T-helper 2 cell (primary cell): ENCODE data around the gene KISS1.
A peak's percentile ranks its signal among the peaks of the same experiment; 100 is the strongest.
"Not testable (repeated sequence)": the region's sequence is repeated elsewhere in the genome, so short reads cannot be mapped to it uniquely, and the experiment has no call there.

Source experiments
- DNase-seq, 5 experiments: peaks; one replicate each; pipeline versions ENCODE4 v3.0.0 to v3.0.0-alpha.2; 2012 to 2022
- total RNA-seq, 2 donors: gene quantifications; one replicate each; lab custom pipeline; 2026; lab: John Stamatoyannopoulos, UW

KISS1 gene, protein sequence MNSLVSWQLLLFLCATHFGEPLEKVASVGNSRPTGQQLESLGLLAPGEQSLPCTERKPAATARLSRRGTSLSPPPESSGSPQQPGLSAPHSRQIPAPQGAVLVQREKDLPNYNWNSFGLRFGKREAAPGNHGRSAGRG
- 0 reads per million in 2 donors for total RNA-seq

DNA sequence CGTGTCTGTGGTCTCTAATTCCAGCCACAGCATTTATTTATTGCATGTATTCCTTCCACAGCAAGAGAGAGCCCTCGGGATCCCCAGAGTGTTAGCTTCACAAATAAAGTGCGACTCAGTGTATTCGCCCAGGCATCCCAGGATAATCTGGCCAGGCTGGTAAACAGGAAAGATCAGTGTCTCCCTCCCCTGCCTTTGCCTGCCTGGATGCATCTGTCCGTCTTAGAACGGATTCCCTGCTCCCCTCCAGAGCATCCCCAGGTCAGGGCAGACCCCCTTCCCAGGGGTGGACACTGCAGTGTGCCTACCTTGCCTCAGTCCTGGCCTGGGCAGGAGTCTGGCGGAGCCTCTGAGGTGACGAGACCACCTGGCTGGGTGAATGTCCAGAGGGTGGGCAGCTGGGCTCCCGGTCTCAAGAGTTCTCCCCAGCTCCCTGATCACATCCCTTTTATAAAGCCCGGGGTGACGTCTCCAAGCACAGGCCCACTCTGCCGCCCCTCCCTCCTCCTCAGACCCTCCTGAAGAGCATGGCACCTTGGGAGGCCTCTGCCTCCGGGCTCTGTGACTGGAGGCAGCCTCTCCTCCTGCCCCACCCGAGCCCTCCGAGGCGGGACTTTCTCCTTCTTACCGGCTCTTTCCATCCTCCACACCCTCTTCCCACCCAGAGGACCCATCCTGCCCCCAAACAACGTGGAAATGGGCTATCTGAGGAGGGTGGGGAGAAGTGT is at the start of gene KISS1:
TSS of gene KISS1 (minus strand) at position 424 of the 728 bp plus-strand sequence. CDS start 3,615 bp downstream, outside the sequence.
- DNase-seq: no peak

DNA sequence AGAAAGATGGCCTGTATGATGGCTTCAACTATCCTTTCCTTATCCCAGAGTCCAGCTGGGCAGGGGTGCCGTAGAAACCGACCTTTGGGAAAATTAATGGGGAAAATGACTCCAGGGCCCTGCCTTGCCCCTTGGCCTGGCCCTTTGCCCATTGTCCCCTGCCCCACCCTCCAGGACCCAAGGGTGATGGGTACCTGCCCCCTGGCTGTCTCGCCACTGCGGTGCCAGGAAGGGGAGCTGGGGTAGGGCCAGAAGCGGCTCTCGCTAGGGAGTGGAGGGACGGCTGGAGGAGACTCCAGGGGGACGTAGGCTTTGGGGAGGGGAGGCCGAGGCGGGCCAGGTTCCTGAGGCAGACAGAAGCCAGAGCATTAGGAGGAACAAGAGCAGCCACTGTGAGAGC is 46.6 kb upstream of the KISS1 start:
- no peak for DNase-seq

DNA sequence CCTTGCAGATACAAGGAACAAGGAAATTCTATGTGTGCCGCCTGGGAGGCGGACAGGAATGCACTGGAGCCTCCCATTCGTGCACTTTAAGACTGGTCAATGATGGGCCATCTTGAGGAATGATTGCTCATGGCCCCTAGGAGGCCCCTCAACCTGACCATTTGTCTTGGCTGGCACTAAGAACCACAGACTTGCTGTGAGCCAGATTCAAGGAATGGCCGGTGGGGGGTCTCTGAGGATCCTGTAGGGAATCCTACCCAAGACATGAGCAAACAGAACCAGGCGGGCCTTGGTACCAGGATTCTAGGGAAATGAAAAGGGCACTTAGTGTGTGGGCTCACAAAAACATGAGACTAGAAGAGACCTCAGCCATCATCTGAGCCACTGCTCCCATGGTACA is 45.6 kb upstream of the KISS1 start:
- no peak for DNase-seq

DNA sequence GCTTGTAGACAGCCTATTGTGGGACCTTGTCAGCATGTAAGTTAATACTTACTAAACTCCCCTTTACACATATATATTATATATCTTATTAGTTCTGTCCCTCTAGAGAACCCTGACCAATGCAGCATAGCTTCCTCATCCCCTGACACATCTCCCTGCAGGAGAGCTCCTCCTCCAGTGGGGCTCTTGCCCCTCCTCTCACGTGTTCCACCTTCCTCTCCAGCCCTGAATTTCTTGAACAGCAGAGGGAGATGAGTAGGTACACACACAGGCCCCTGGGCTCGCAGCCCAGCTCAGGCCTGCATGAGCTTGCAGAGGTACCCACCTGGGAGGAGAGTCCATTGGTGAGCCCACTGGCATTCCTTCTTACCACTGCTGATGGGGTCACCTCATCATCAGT is 44.8 kb upstream of the KISS1 start:
- no peak for DNase-seq

DNA sequence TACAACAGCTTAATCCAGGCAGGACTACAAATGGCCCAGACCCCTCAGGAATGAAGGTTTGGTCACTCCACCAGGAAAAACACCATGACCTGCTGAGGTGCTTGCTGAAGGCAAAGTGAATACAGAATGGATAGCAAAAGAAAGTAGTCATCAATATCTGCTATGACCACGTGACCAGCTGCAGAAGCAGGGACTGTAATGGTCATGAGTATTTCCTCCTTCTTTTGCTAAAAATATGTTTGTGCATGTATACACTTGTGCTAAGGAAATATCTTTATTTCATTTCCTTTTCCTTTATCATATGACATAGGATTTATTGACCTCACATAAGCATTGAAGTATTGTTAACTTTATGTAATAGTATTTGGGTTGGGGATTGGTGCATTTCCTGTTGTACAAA is 43.9 kb upstream of the KISS1 start:
- DNase-seq: no peak

DNA sequence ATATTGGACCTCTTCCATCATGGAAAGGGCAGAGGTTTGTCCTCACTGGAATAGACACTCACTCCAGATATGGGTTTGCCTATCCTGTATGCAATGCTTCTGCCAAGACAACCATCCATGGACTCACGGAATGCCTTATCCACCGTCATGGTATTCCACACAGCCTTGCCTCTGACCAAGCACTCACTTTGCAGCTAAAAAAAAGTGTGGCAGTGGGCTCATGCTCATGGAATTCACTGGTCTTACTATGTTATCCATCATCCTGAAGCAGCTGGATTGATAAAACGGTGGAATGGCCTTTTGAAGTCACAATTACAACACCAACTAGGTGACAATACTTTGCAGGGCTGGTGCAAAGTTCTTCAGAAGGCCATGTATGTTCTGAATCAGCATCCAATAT is 43.1 kb upstream of the KISS1 start:
- not testable (repeated sequence) for DNase-seq

DNA sequence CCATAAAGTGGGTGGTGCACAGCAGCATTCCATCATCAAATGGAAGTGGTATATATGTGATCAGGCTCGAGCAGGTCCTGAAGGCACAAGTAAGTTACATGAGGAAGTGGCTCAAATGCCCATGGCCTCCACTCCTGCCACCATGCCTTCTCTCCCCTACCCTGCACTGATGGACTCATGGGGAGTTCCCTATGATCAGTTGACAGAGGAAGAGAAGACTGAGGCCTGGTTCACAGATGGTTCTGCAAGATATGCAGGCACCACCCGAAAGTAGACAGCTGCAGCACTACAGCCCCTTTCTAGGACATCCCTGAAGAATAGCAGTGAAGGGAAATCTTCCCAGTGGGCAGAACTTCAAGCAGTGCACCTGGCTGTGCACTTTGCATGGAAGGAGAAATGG is 42.2 kb upstream of the KISS1 start:
- not testable (repeated sequence) for DNase-seq

DNA sequence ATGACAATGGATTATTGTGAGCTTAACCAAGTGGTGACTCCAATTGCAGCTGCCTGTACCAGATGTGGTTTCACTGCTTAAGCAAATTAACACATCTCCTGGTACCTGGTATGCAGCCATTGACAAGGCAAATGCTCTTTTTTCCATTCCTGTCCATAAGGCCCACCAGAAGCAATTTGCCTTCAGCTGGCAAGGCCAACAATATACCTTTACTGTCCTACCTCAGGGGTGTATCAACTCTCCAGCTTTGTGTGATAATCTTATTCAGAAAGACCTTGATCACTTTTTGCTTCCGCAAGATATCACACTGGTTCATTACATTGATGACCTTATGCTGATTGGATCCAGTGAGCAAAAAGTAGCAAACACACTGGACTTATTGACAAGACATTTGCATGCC is 41.2 kb upstream of the KISS1 start:
- DNase-seq: not testable (repeated sequence)

DNA sequence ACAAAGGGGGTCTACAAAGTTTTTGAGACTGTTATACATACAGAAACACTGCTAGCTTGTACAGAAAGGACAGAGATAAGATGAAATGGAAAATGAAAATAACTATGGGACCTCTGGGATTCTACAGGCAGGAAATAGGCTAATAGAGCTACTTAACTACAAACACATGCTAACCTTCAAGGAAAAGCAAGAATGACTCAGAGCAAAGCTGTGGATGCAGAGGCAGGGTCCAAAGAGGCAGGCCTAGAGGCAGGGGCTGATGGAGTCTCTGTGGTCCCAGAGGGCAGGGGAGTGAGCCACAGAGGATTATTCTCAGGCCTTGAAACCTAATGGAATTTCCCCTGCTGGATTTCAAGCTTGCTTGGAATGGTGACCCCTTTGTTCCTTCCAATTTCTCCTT is 36.2 kb upstream of the KISS1 start:
- DNase-seq: no peak

DNA sequence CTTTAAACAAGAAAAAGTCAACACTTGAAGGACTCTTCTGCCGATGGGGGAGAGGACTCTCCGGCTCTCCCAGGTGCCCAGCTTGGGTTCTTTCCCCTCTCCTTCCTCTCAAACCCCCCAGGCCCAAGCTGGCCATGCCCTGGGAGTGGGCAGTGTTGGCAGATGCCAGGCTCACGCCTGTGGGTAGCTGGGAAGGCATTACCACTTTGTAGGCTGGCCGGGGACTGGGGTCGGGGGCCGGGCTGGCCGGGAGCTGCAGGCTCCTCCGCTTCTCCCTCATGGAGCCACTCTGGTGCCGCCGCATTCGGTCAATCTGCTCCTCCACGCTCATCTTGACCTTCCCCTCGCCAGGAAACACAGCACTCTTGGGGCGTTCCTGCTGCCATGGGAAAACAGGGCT is 33.9 kb upstream of the KISS1 start:
- DNase-seq: no peak

DNA sequence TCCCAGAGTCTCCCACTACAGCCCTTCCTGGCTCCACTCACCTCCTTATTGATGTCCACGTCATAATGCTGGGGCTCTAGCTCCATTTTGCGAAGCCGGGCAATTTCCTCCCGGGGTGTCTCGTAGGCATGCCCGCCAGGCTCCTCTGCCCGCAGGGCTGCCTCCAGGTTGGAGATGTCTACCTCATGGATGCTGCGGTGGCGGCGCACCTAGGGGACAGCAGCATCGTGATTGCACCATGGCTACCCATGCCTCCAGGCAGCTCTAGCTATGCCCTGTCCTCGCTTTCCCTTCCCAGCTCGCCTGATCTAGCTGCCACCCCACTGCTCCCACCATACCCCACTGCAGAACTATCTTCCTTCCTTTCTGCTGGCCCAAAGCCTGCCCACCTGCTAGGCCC is 32.6 kb upstream of the KISS1 start:
- no peak for DNase-seq

DNA sequence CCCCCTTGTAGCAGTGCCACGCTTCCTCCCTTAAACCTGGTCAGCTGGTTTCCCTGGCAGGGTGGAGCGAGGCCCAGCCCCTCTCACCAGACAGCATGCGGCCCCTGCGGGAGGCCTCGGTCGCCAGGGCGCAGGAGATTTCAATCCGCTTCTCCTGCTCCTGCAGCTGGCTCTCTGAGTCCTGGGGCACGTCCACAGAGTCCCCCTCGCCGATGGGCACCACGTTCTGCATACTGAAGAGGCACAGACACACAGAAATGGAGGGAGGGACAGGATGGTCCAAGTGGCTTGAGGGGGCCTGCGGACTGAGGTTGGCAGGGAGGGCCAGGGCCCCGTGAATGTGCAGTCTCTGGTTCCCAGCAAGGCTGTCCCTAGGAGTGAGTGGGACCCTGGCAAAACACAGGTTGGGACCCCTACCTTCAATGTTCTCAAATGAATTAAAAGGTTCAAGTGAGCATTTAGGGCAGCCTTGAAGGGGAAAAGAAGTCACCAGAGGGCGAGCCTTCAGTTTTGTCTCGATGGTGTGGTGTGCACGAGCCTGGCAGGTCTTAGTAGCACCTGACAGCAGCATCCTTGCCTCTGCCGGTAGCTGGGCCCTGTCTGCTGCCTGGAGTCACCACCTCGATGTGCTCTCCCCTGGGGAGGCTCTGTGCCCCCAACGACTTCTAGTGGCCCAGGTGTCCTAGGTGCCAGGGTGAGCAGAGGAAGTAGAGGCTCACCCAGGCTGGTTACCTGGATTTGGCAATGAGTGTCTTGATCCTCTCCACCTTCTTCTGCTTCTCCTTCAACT is 31.9 kb upstream of the KISS1 start:
- DNase-seq: no peak

DNA sequence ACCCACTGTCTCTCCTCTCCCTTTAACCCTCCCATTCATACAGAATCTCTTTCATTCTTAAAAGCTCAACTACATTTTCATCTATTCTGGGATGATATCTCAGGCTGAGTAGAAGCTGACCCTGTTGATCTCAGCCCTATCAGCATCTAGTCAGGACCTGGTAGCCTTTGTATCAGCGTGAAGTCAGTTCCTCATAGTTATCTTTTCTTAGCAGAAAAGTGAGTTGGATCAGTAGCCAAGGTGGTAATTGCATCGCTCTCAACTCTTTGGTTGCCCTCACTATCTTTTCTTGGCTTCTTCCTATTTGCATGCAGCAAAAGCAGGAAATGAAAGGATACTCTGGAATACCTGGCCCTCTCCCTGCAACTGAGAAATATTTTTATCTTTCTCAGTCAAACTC is 31.1 kb upstream of the KISS1 start:
- no peak for DNase-seq

DNA sequence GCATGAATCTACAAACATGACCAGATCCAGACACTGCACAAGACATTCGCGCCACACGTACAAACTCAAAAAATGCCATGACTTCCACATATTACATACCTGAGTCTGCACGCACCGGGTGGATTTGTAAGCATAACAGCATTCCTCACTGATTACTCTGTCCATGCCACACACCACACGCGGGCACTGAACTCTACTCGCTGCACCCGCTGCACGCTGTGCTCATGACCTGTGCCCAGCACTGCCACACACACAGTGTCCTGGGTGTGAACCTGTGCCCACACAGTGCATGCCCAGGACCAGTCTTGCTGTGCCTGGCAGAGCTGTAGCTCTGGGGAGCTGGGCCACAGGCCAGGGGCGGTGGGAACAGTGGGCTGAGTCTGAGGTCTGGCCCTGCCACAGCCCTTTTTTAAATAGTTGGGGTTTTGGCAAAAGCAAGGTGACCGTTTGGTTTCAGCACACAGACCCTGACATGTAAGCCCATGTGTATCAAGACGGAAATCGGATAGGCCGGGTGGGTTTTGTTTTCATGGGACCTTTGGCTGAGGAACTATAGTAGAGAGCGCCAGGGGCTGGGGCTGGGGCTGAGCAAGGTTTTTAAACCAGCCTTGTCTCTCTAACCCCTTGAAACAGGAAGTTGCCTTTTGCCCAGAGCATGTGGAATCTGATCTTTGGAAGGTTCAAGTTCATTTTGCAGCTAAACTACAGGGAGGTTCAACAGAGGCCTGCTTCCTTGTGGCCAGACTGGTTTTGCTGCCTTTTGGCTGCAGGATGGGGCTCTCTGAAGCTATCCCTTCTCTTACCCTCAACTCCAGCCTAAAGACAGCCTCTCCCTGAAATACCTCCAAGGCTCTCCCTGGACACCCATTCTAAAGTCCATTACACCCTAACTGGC is 29.8 kb upstream of the KISS1 start:
- no peak for DNase-seq

DNA sequence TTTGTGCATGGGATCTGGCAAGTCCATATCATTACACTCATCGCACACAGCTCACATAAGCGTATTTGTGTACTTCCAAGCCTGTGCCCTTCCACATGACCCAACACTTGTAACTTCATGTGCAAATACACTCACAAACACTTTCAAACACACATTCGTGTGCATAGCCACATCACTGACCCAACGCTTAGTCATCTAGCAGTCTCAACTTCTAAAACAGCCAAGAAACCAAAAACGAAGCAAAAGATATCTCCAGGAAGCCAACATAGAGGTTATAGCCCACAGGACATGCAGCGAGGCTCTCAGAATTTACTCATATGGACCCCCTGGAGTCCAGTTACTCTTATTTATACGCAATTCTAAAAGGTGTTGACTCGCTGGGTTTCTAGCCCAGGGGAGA is 28.4 kb upstream of the KISS1 start:
- no peak for DNase-seq

DNA sequence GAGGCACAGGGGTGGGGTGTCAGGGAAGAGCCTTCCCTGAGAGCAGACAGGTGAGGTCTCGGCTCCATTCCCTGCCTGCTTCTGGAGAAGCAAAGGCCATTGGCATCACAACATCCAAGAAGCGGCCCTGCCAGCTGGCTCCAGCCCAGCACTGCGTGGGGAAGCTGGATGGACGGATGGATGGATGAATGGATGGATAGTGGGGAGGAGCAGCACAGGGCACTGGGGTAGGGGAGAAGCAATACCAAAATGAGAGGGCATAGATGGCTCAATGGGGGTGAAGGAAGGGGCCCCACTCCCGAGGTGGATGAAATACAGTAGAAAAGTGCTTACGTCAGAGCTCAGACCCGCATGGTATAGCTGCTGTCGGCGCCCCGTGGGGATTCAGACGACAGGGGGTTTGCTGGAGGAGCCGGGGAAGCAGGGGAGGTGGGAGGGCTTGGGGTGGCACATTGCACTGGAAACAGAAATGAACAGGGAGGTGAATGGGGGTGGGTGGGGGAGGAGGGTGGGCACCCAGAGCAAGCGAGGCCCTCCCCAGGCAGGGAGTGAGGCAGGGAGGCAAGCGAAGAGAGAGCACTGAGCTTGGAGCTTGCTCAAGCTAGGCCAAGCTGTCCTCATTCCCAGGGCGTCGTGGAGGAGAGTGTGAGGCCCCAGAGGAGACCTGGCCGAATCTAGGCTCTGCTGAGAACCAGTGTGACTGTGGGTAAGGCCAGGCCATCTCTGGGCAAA is 27.0 kb upstream of the KISS1 start:
- no peak for DNase-seq

DNA sequence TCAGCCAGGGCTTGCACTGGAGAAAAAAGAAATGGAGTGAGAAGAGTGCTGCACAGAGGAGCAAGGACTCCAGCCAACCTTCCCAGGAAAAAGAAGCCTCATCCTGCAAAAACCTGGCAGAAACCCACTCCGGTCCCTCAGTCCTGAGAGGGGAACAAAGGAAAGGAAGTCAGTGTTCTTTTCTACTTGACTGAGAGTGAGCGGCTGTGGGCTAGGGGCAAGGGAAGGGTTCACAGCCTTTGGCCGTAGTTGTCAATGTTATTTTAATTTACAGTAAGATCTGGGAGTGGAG is 26.4 kb upstream of the KISS1 start:
- no peak for DNase-seq

DNA sequence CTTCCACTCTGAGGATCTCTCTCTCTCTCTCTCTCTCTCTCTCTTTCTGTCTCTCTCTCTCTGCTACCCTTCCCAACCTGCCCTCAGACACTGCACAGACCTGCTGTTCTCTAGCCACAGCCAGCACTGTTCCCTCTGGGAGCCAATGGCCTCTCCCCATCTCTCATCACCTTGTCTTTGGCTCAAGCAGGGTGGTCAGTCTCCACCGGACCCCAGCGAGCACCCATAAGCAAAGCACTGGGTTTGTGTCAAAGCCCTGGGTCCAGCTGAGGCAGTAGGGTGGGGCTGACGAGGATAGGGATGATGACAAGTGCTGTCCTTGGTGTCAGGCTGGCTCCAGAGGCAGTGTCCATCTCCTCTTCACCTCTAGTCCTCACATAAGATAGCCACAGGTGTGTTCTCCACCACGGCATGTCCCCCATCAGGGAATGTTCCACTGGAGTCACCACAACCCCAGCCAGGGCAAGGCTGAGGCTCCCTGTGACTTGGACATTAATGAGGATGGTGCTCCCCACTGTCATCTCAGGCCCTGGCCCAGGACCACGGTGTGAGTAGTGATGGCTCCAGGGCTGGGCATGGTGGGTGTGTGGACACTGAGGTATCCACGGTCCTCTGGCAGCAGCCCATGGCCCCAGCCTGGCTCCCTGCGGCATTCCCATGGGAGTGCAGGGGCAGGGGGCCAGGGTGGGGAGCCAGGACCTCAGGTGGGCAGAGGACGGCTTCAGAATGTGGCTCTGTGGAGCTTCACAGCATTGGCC is 25.9 kb upstream of the KISS1 start:
- DNase-seq: no peak

DNA sequence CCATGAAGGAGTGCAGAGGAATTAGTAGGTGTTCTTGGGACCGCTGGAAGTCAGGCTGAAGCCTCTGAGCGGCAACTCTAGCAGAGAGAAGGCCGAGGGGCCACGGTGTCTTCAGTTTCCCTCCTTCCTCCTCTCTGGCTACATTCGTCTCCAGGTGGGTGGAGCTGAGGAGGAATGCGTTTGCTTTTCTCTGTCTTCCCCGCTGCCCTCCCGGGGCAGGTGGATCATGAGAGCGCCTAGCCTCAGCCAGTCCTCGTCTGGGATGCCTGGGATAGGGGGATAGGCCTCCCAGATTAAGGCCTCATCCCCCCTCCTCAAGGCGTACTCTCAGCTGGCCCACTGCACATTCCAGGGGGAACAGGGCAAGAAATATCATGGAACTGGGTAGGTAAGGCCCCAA is 25.0 kb upstream of the KISS1 start:
- no peak for DNase-seq

DNA sequence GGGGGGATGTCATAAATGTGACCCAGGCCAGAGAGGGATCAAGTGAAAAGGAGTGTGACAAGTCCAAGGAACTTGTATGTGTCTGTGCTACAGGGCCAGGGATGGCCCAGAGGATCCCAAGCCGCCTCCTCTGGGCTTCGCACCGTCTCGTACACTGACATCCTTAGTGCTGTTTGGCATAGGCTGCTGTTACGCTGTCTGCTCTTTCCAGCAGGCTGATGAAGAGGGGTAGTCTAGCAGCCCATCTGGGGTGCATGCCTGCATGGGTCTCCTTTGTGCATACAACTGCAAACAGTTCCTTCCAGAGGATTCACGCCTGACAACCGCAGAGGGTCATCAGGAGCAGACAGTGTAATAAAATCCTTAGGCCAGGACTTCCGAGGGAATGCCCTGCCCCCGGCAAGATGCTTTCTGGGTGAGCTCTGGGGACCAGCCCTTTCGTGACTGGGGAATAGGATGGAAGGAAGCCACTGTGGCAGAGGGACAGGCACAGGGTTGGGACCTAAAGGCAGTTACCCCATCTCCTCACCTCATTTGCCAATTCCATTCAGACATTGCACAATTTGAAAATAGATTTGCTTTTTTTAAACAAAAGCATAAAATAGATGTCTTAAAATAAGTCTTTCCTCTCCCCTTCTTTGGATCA is 23.8 kb upstream of the KISS1 start:
- DNase-seq: no peak

DNA sequence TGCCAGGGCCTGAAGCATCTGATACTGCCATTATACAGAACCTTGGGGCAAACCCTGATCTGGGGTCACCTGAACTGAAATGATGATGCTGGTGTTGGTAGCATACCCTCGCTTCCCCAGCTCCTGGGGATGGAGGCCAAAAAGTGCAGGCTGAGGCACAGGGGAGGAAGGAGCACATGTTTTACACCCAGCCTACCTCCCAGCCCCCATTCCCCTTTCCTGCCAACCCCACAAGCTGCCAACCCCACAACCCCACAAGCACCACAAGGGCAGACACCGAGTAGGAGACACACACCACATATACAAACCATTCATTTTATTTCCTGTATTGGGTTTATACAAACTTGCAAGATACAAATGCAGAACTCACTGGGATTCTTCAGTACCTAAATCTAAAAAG is 22.3 kb upstream of the KISS1 start:
- DNase-seq: peak in 1 of 5 experiments; percentile 13
